ENCODE data around the gene PTGER1. TPM values are rescaled to one million over a fixed set of nuclear protein-coding genes. Genes with fewer than 3 reads are reported as not detected.

PTGER1 gene
- total and polyA plus RNA-seq, 4 donors = 0.15 to 0.42 (median 0.22) TPM; not detected in 1

- WGBS = 96% methylated on average over 10 of the region's 10 CpGs
- peaks cover 20 to 56% (median 40%) of the 10 kb centered on the region in 4 donors for H3K36me3 ChIP-seq (ENCODE audit: control insufficient read depth in 4 of 4, insufficient read depth in 3 of 4, low read depth in 1 of 4, low read length in 3 of 4)
- DNase-seq (ENCODE audit: low spot score) = no peak
- H3K27me3 ChIP-seq (ENCODE audit: control insufficient read depth in 4 of 4, insufficient read depth in 4 of 4, low read length in 3 of 4) = no peaks in the 10 kb centered on the region
- no peaks in the 10 kb centered on the region for H3K4me1 ChIP-seq (ENCODE audit: control insufficient read depth in 4 of 4, insufficient read depth in 4 of 4, low read length in 3 of 4)
- no peak overlapping the region for H3K27ac ChIP-seq (ENCODE audit: low read depth in 1 of 2, low read length in 2 of 2)
- no peak overlapping the region for H3K9ac ChIP-seq (ENCODE audit: low read depth in 1 of 2, low read length in 2 of 2)
- TF ChIP-seq REST (IDR thresholded peaks at IDR 0.05) (no peak), ZBTB33 (IDR thresholded peaks at IDR 0.05) (no peak), SP1 (IDR thresholded peaks at IDR 0.05) (no peak), HNF4G (IDR thresholded peaks at IDR 0.05) (no peak), HNF4A (conservative IDR thresholded peaks at IDR 0.05) (no peak), ATF3 (IDR thresholded peaks at IDR 0.05) (no peak), CTCF (IDR thresholded peaks at IDR 0.05; ENCODE audit: low read depth, low read length, missing input control) (no peak), RAD21 (IDR thresholded peaks at IDR 0.05) (no peak), FOXA1 (IDR thresholded peaks at IDR 0.05) (no peak), RXRA (IDR thresholded peaks at IDR 0.05) (no peak), GABPA (IDR thresholded peaks at IDR 0.05 in 1 of 2, conservative IDR thresholded peaks at IDR 0.05 in 1 of 2) (no peak), EGR1 (IDR thresholded peaks at IDR 0.05; ENCODE audit: low read depth in 2 of 2) (no peak), YY1 (IDR thresholded peaks at IDR 0.05) (no peak), MAX (IDR thresholded peaks at IDR 0.05) (no peak), JUND (IDR thresholded peaks at IDR 0.05) (no peak), FOXA2 (IDR thresholded peaks at IDR 0.05) (no peak), TAF1 (conservative IDR thresholded peaks at IDR 0.05) (no peak), NR2F2 (IDR thresholded peaks at IDR 0.05) (no peak)
- H3K4me3 ChIP-seq (ENCODE audit: low read depth in 1 of 3, low read length in 3 of 3) = no peak overlapping the region
- H3K9me3 ChIP-seq (ENCODE audit: control insufficient read depth in 4 of 4, low read length in 3 of 4) = no peaks in the 10 kb centered on the region
Measured at GRCh38 chr19:14446336-14447036, 28.7 kb downstream of the PTGER1 start.

All from liver (tissue), 9 donors.